ENCODE data around the gene DPH2. TPM values are rescaled to one million over a fixed set of nuclear protein-coding genes. Genes with fewer than 3 reads are reported as not detected.

DPH2 gene
- total and polyA plus RNA-seq, 4 experiments from 2014 or later: 25.5 to 33.1 (median 28.8) TPM

GRCh38 chr1:43973981-43974442 is 4.2 kb downstream of the DPH2 start:
- H3K4me3 Mint-ChIP-seq: peak overlapping the region; percentile 90 to 98 (median 92)
- Histone ChIP-seq H3K27me3 (ENCODE audit: insufficient read depth, low read length) (no peaks in the 10 kb centered on the region), H3K9me3 (ENCODE audit: control insufficient read depth in 1 of 2, low read length in 2 of 2) (no peaks in the 10 kb centered on the region), H3K36me3 (ENCODE audit: insufficient read depth, low read length) (peaks cover 29% of the 10 kb centered on the region), H3K27ac (ENCODE audit: low read depth, low read length) (peak overlapping the region; percentile 83), H3K4me3 (ENCODE audit: low read length in 2 of 2) (peak overlapping the region; percentile 81 to 96), H3K4me1 (ENCODE audit: insufficient read depth, low read length) (peaks cover 56% of the 10 kb centered on the region)
- H3K27me3 Mint-ChIP-seq: no peaks in the 10 kb centered on the region
- intact Hi-C loops (cut with micrococcal nuclease): loop anchor here (1.0 kb wide), 2 partner anchors 28 to 56 kb away; partner anchors contain the start of gene IPO13
- DNase-seq: no peak
- H3K27ac Mint-ChIP-seq: peak overlapping the region; percentile 95 to 98 (median 96)
- H3K36me3 Mint-ChIP-seq: peaks cover 24 to 57% of the 10 kb centered on the region in 2 donors
- peaks cover 47 to 76% (median 63%) of the 10 kb centered on the region in 4 donors for H3K4me1 Mint-ChIP-seq
- peaks cover 0 to 2% (median 0%) of the 10 kb centered on the region in 8 donors for H3K9me3 Mint-ChIP-seq
- POLR2A ChIA-PET (ENCODE audit: partially characterized antibody): interaction anchor here (1.1 to 5.7 kb wide), 5 partner anchors 18 to 607 kb away, joined by 3 to 44 read pairs (median 6); partner anchors contain the start of genes CCDC24, IPO13, KDM4A and SLC6A9
- CTCF ChIA-PET (ENCODE audit: partially characterized antibody): interaction anchor here (1.6 kb wide), 1 partner anchor 16 kb away, joined by 8 read pairs; no protein-coding TSS in a partner anchor

DNA sequence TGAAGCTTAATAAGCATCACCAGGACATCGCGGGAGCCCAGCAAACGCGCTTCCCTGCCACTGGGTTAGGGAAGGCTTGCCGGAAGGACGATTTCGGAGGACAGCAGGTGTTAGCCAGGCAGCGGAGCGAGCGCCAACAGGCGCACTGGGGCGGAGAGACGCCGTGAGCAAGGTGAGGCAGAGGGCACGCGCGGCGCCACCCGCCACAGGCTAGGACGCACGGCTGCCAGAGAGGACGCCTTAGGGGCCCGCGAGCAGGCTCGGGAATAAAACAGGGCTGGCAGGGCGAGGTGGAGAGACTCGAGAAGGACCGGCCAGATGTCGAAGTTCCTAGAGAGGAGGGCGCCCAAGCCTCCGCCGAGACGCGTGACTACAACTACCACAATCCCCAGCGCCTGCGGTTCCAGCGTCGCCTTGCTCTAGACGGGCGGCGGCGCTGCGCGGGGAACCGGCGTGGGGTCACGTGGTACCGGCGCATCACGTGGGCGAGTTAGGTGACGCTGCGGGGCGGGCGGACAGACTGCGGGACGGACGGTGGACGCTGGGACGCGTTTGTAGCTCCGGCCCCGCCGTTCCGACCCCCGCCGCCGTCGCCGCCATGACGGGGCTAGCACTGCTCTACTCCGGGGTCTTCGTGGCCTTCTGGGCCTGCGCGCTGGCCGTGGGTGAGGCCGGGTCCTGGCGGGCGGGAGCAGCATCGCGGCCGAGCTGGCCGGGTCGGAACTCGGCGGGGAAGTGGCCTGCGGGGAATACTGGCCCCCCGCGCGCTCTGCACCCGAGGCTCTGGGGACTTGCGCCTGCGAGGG is 4.8 kb downstream of the DPH2 start, which contains the start of gene ATP6V0B:
ATP6V0B (plus strand) TSS at position 518 of the 806 bp plus-strand sequence; CDS start at position 599, 81 bp downstream.
- intact Hi-C loops (cut with micrococcal nuclease): loop anchor here (1.0 kb wide), 3 partner anchors 17 to 56 kb away; partner anchors contain the start of genes CCDC24 and IPO13
- H3K27me3 Mint-ChIP-seq: no peaks in the 10 kb centered on the region
- ChIA-PET CTCF (ENCODE audit: partially characterized antibody) (interaction anchor here (1.1 to 1.8 kb wide), 4 partner anchors 15 to 32 kb away, joined by 4 to 8 read pairs (median 6); no protein-coding TSS in a partner anchor), POLR2A (ENCODE audit: partially characterized antibody) (interaction anchor here (0.9 to 5.7 kb wide), 11 partner anchors 11 to 802 kb away, joined by 3 to 44 read pairs (median 5); partner anchors contain the start of genes CCDC24, CFAP57, EBNA1BP2 and IPO13)
- H3K36me3 Mint-ChIP-seq: peaks cover 24 to 53% of the 10 kb centered on the region in 2 donors
- Histone ChIP-seq H3K27me3 (ENCODE audit: insufficient read depth, low read length) (no peaks in the 10 kb centered on the region), H3K4me3 (ENCODE audit: low read length in 2 of 2) (peak within 1 kb of the TSS; percentile 90 to 96), H3K4me1 (ENCODE audit: insufficient read depth, low read length) (peaks cover 52% of the 10 kb centered on the region), H3K27ac (ENCODE audit: low read depth, low read length) (peak within 1 kb of the TSS; percentile 83), H3K36me3 (ENCODE audit: insufficient read depth, low read length) (peaks cover 29% of the 10 kb centered on the region), H3K9me3 (ENCODE audit: control insufficient read depth in 1 of 2, low read length in 2 of 2) (no peaks in the 10 kb centered on the region)
- peak; percentile 86 to 93 (median 89) for DNase-seq
- peaks cover 0 to under 1% (median 0%) of the 10 kb centered on the region in 8 donors for H3K9me3 Mint-ChIP-seq
- peak within 1 kb of the TSS; percentile 91 to 98 (median 93) for H3K4me3 Mint-ChIP-seq
- H3K27ac Mint-ChIP-seq: peak within 1 kb of the TSS; percentile 95 to 98 (median 96)
- peaks cover 42 to 73% (median 58%) of the 10 kb centered on the region in 4 donors for H3K4me1 Mint-ChIP-seq

DNA sequence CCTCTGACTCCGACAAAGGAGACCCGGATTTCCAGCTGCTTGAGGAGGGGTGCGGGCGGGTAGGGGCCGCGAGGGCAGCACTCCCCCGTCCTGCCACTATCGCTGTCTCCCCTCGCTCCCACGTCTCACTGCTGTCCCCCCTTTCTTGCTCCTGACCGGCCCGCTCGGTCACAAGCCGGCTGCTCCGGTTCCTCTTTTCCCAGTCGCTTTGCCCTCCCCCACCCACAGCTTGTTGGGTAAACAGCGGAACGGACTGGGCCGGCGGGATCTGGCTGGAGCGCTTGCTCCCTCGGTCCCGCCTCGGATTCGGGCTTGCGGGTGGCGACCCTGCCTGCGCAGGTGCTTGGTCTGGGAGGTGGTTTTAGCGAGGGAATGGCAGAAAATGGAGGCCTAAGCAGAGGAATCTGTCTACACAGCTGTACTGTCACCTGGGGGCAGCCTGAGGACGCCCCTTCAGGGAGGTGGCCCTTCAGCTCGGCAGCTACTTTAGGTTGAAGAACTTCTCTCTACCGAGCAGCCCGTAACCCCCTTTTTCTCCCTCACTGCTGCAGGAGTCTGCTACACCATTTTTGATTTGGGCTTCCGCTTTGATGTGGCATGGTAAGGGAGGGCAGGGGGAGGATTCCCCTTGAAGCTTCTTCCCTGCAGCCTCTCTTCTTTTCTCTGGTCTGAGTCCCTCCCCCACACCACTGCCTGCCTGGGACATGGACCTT is 5.6 kb downstream of the DPH2 start:
- peaks cover 24 to 52% of the 10 kb centered on the region in 2 donors for H3K36me3 Mint-ChIP-seq
- Histone ChIP-seq H3K4me3 (ENCODE audit: low read length in 2 of 2) (peak overlapping the region; percentile 90 to 96), H3K36me3 (ENCODE audit: insufficient read depth, low read length) (peaks cover 29% of the 10 kb centered on the region), H3K9me3 (ENCODE audit: control insufficient read depth in 1 of 2, low read length in 2 of 2) (no peaks in the 10 kb centered on the region), H3K27ac (ENCODE audit: low read depth, low read length) (peak overlapping the region; percentile 83), H3K4me1 (ENCODE audit: insufficient read depth, low read length) (peaks cover 54% of the 10 kb centered on the region), H3K27me3 (ENCODE audit: insufficient read depth, low read length) (no peaks in the 10 kb centered on the region)
- ChIA-PET CTCF (ENCODE audit: partially characterized antibody) (interaction anchor here (1.1 to 1.8 kb wide), 4 partner anchors 15 to 31 kb away, joined by 4 to 8 read pairs (median 6); no protein-coding TSS in a partner anchor), POLR2A (ENCODE audit: partially characterized antibody) (interaction anchor here (0.9 to 5.7 kb wide), 10 partner anchors 11 to 803 kb away, joined by 3 to 44 read pairs (median 6); partner anchors contain the start of genes CCDC24, CFAP57, EBNA1BP2 and IPO13)
- intact Hi-C loops (cut with micrococcal nuclease): loop anchor here (1.0 kb wide), 1 partner anchor 16 kb away; the partner anchor contains the start of gene CCDC24
- peaks cover 40 to 73% (median 55%) of the 10 kb centered on the region in 4 donors for H3K4me1 Mint-ChIP-seq
- peak overlapping the region; percentile 87 to 98 (median 95) for H3K27ac Mint-ChIP-seq
- peak overlapping the region; percentile 90 to 98 (median 93) for H3K4me3 Mint-ChIP-seq
- H3K9me3 Mint-ChIP-seq: no peaks in the 10 kb centered on the region
- no peaks in the 10 kb centered on the region for H3K27me3 Mint-ChIP-seq
- peak; percentile 48 to 70 (median 50) for DNase-seq

DNA sequence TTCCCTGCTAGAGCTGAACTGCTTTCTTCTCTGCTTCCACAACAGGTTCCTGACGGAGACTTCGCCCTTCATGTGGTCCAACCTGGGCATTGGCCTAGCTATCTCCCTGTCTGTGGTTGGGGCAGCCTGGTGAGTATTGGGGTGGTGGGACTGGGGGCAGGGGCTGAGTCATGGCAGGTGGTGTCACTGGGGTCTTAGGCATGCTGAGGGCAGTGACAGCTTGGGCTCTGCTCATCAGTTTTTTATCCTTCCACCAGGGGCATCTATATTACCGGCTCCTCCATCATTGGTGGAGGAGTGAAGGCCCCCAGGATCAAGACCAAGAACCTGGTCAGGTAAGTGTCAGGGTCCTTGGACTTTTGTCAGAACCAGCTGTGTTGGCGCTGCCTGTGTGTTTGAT is 6.2 kb downstream of the DPH2 start:
- Histone ChIP-seq H3K27ac (ENCODE audit: low read depth, low read length) (peak overlapping the region; percentile 83), H3K4me1 (ENCODE audit: insufficient read depth, low read length) (peaks cover 48% of the 10 kb centered on the region), H3K36me3 (ENCODE audit: insufficient read depth, low read length) (peaks cover 29% of the 10 kb centered on the region), H3K9me3 (ENCODE audit: control insufficient read depth in 1 of 2, low read length in 2 of 2) (no peaks in the 10 kb centered on the region), H3K4me3 (ENCODE audit: low read length in 2 of 2) (peak overlapping the region in 1 of 2 donors; percentile 96), H3K27me3 (ENCODE audit: insufficient read depth, low read length) (no peaks in the 10 kb centered on the region)
- peaks cover 38 to 71% (median 54%) of the 10 kb centered on the region in 4 donors for H3K4me1 Mint-ChIP-seq
- no peaks in the 10 kb centered on the region for H3K9me3 Mint-ChIP-seq
- peaks cover 24 to 52% of the 10 kb centered on the region in 2 donors for H3K36me3 Mint-ChIP-seq
- H3K27me3 Mint-ChIP-seq: no peaks in the 10 kb centered on the region
- DNase-seq: no peak
- POLR2A ChIA-PET (ENCODE audit: partially characterized antibody): interaction anchor here (1.0 to 5.7 kb wide), 6 partner anchors 13 to 656 kb away, joined by 4 to 44 read pairs (median 8); partner anchors contain the start of genes CCDC24, IPO13 and ST3GAL3
- CTCF ChIA-PET (ENCODE audit: partially characterized antibody): interaction anchor here (1.1 to 1.8 kb wide), 3 partner anchors 29 to 30 kb away, joined by 4 to 7 read pairs (median 5); no protein-coding TSS in a partner anchor
- intact Hi-C loops (cut with micrococcal nuclease): no loop called here
- peak overlapping the region; percentile 90 to 98 (median 93) for H3K4me3 Mint-ChIP-seq
- H3K27ac Mint-ChIP-seq: peak overlapping the region; percentile 87 to 98 (median 95)

- peak overlapping the region; percentile 22 to 98 (median 70) for H3K4me3 Mint-ChIP-seq
These were observed 7.1 kb downstream of the DPH2 start for GRCh38 chr1:43976890-43977289.

More at GRCh38 chr1:43976890-43977289, 7.1 kb downstream of the DPH2 start:
- CTCF ChIA-PET (ENCODE audit: partially characterized antibody): no interaction called here
- no peak for DNase-seq
- Mint-ChIP-seq H3K27me3 (no peaks in the 10 kb centered on the region), H3K9me3 (no peaks in the 10 kb centered on the region), H3K4me1 (peaks cover 37 to 68% (median 53%) of the 10 kb centered on the region in 4 donors), H3K27ac (peak overlapping the region in 2 of 7 donors; percentile 70 to 96), H3K36me3 (peaks cover 24 to 52% of the 10 kb centered on the region in 2 donors)
- Histone ChIP-seq H3K4me3 (ENCODE audit: low read length in 2 of 2) (no peak overlapping the region), H3K9me3 (ENCODE audit: control insufficient read depth in 1 of 2, low read length in 2 of 2) (no peaks in the 10 kb centered on the region), H3K27ac (ENCODE audit: low read depth, low read length) (no peak overlapping the region), H3K4me1 (ENCODE audit: insufficient read depth, low read length) (peaks cover 48% of the 10 kb centered on the region), H3K36me3 (ENCODE audit: insufficient read depth, low read length) (peaks cover 29% of the 10 kb centered on the region), H3K27me3 (ENCODE audit: insufficient read depth, low read length) (no peaks in the 10 kb centered on the region)
- POLR2A ChIA-PET (ENCODE audit: partially characterized antibody): interaction anchor here (1.1 to 3.0 kb wide), 3 partner anchors 12 to 54 kb away, joined by 4 to 11 read pairs (median 6); no protein-coding TSS in a partner anchor
- intact Hi-C loops (cut with micrococcal nuclease): no loop called here

Data from CD4-positive, alpha-beta memory T cell (primary cell).